NT2/D1 (cell line): ENCODE results near the gene IPO8.
A peak's percentile ranks its signal among the peaks of the same experiment; 100 is the strongest.

Experiments
- DNase-seq: peaks from one replicate; pipeline ENCODE4 v3.0.0-alpha.2; 2011; ENCODE audit warnings: low read depth, low spot score
- H3K27me3 ChIP-seq: 2 replicates; pipeline ENCODE4 v1.6.0; 2011; ENCODE audit warnings: mild to moderate bottlenecking; ENCODE audit not compliant: insufficient read length, insufficient read depth
- H3K36me3 ChIP-seq: 2 replicates; pipeline ENCODE4 v1.6.1; 2011; ENCODE audit warnings: mild to moderate bottlenecking, low read length, mixed read lengths; ENCODE audit not compliant: insufficient read depth, insufficient read length
- H3K4me1 ChIP-seq: 2 replicates; pipeline ENCODE4 v1.5.1; 2011; ENCODE audit not compliant: insufficient read depth, insufficient read length
- H3K4me3 ChIP-seq: 2 replicates; pipeline ENCODE4 v1.5.1; 2011; ENCODE audit warnings: low read depth; ENCODE audit not compliant: insufficient read length
- H3K9ac ChIP-seq: 2 replicates; pipeline ENCODE4 v1.6.0; 2011; ENCODE audit warnings: low read depth; ENCODE audit not compliant: insufficient read length
- H3K9me3 ChIP-seq: 2 replicates; pipeline ENCODE4 v1.5.1; 2011; ENCODE audit warnings: mild to moderate bottlenecking, low read length; ENCODE audit not compliant: insufficient read depth
- SUZ12 ChIP-seq: IDR thresholded peaks from 2 replicates; pipeline ENCODE4 v1.6.1; 2011; ENCODE audit not compliant: insufficient read length, insufficient read depth; ENCODE audit errors: extremely low read depth
- YY1 ChIP-seq: IDR thresholded peaks from 2 replicates; pipeline ENCODE4 v1.6.1; 2011; ENCODE audit not compliant: insufficient read length, insufficient read depth
- ZNF274 ChIP-seq: IDR thresholded peaks from 2 replicates; pipeline ENCODE4 v1.6.1; 2011; ENCODE audit warnings: mild to moderate bottlenecking, low read depth, low read length

Gene IPO8

DNA sequence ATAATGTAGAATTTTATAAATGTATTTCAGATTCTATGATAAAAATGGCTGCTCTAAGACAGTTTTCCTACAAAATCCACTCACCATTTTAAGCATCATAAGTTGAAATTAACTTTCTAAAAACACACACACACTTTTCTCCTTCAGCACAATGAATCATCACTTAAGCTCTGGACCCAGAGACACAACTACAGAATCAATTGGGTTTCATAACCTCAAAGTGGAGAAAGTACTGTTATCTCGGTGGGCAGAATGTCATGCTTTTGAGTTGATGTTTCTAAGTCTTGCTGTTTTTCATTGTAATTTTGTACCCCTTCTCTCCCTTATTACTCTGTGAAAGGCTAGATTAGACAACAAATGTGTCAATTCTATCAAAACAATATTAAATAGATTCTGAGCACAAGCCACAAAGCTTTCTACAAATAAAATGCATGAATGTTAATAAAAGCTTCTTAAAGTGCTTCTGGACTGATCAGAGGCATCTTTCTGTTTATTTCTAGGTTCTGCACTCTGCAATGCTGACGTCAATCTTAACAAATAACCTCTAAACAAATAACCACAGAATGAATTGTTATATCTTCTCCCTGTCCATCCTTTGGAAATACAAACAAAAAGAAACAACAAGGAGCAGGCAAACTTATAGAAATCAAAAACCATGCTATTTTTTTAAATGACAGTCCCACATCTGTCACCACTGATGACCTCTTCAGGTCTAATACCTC, 8.2 kb downstream of the IPO8 start:
- Histone ChIP-seq H3K4me1 (no peaks in the 10 kb centered on the region), H3K36me3 (peaks cover 29% of the 10 kb centered on the region), H3K9ac (no peak overlapping the region), H3K9me3 (no peaks in the 10 kb centered on the region), H3K27me3 (no peaks in the 10 kb centered on the region), H3K4me3 (no peak overlapping the region)
- TF ChIP-seq ZNF274 (no peak), SUZ12 (no peak)
- no peak for DNase-seq

DNA sequence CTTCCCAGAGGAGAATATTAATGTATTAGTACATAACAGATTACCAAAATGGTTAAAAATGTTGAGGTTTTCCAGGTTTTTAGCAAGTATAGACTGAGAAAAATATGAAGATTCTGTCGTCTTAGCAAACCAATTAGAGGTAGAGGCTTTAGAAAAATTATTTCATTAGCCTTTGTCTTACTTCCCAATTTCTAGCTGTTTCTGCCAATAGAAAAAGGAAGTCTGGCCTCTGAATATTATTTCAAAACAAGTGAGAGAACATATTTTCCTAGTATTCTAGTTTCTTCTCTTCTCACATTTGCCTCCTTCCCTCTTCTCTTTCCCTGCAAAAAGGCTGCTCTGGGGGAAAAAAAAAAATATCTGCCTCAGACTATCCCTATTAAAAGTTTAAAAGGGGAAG, 16.4 kb downstream of the IPO8 start:
- TF ChIP-seq SUZ12 (no peak), ZNF274 (no peak), YY1 (no peak)
- Histone ChIP-seq H3K4me1 (no peaks in the 10 kb centered on the region), H3K4me3 (no peak overlapping the region), H3K9me3 (no peaks in the 10 kb centered on the region), H3K36me3 (peaks cover 60% of the 10 kb centered on the region), H3K27me3 (no peaks in the 10 kb centered on the region), H3K9ac (no peak overlapping the region)
- no peak for DNase-seq

DNA sequence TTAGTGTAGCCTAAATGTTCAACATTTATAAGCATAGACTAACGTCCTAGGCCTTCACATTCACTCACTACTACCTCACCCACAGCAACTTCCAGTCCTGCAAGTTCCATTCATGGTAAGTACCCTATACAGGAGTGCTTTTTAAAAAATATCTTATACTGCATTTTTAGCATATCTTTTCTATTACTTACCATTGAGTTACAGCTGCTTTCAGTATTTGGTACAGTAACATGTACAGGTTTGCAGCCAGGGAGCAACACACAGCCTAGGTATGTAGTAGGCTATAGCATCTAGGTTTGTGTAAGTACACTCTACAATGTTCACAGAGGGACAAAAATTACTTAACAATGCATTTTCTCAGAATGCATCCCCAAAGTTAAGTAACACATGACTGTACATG, 17.4 kb downstream of the IPO8 start:
- Histone ChIP-seq H3K27me3 (no peaks in the 10 kb centered on the region), H3K36me3 (peaks cover 65% of the 10 kb centered on the region), H3K9ac (no peak overlapping the region), H3K4me3 (no peak overlapping the region), H3K4me1 (no peaks in the 10 kb centered on the region), H3K9me3 (no peaks in the 10 kb centered on the region)
- DNase-seq = no peak
- TF ChIP-seq ZNF274 (no peak), YY1 (no peak), SUZ12 (no peak)

DNA sequence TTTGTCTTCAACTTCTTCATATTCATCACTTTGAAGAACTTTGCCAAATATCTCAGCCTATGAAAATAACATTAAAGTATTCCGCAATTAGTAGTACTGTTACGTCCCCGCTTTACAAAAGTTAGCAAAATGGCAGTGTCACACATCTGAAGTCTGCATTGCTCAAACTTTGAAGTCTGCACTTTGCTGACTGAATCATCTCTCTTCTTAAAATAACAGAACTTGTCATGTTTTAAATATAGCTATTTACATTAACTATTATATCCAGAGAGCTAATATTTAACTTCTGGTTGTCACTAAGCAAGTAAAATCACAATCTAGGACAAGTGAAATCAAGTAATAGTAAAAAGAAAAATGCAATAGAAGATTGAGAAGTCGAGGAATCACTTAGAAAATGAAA, 34.5 kb downstream of the IPO8 start:
- Histone ChIP-seq H3K9ac (no peak overlapping the region), H3K4me3 (no peak overlapping the region), H3K9me3 (no peaks in the 10 kb centered on the region), H3K4me1 (no peaks in the 10 kb centered on the region), H3K36me3 (peaks cover 67% of the 10 kb centered on the region), H3K27me3 (no peaks in the 10 kb centered on the region)
- no peak for DNase-seq
- TF ChIP-seq SUZ12 (no peak), YY1 (no peak), ZNF274 (no peak)

DNA sequence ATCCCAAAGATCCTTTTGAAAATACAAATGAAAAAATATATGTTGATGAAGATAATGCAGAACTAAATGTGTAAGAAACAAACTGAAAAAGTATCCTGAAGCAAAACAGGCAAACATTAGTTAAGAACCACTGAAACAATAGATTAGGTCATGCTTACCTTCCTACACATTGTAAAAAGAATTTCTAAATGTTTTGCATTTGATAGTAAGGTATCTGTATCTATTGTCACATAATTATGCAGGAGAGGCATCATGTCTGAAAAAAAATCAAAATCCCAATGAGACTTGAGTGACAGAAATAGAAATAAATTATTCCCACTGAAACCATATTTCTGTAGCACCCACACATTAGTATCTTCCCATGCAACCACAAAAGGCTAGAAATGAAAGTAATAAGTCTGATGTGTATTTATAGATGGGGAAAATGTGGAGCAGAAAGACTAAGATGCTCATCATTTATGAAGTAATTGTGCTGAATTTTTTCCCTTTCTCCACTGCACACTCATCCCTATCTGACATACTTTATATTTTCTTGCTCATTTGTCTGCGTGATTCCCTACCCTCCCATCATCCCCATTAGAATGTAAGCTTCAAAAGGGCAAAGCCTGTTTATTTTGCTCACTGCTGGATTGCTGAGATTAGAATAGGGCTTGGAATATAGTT, 43.5 kb downstream of the IPO8 start:
- H3K4me3 ChIP-seq = no peak overlapping the region
- H3K36me3 ChIP-seq = peaks cover 43% of the 10 kb centered on the region
- H3K27me3 ChIP-seq = no peaks in the 10 kb centered on the region
- TF ChIP-seq SUZ12 = no peak
- no peak for TF ChIP-seq ZNF274
- no peak for TF ChIP-seq YY1
- no peak overlapping the region for H3K9ac ChIP-seq
- DNase-seq = no peak
- no peaks in the 10 kb centered on the region for H3K9me3 ChIP-seq
- H3K4me1 ChIP-seq = no peaks in the 10 kb centered on the region

DNA sequence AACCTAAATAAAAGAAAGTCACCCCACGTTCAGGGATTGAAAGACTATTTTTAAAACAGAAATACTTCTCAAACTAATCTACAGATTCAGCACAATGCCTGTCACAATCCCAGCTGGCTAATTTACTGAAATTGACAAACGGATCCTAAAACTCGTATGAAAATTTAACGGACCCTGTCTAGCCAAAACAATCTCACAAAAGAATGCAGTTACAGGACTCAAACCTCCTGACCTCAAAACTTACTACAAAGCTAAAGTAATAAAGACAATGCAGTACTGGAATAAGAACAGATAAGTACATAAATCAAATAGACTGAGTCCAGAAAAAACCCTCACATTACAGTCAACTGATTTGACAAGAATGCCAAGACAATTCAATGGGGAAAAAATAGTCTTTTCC, 48.8 kb downstream of the IPO8 start:
- Histone ChIP-seq H3K27me3 (no peaks in the 10 kb centered on the region), H3K4me3 (no peak overlapping the region), H3K36me3 (peaks cover 20% of the 10 kb centered on the region), H3K4me1 (no peaks in the 10 kb centered on the region), H3K9me3 (no peaks in the 10 kb centered on the region), H3K9ac (no peak overlapping the region)
- TF ChIP-seq ZNF274 (no peak), SUZ12 (no peak), YY1 (no peak)
- no peak for DNase-seq

DNA sequence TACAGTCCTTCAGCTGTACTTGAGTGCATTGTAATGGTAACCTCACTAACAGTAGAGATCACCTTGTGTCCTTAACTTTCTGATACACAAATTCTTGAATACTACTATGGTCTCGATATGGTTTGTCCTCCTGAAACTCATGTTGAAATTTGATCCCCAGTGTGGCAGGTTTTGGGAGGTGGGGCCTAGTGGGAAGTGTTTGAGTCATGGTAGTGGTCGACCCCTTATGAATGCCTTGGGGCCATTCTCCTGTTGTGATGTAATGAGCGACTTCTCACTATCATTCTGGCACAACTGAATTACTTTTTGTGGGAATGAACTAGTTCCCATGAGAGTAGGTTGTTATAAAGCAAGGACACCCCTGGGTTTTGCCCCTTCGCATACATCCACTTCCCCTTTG, 52.3 kb downstream of the IPO8 start:
- no peaks in the 10 kb centered on the region; the same call in 1 of the 2 replicates for H3K9me3 ChIP-seq
- H3K27me3 ChIP-seq = no peaks in the 10 kb centered on the region
- H3K36me3 ChIP-seq = peaks cover 13% of the 10 kb centered on the region
- no peak overlapping the region for H3K4me3 ChIP-seq
- TF ChIP-seq YY1 (no peak), ZNF274 (no peak), SUZ12 (no peak)
- no peaks in the 10 kb centered on the region for H3K4me1 ChIP-seq
- peak; percentile 54 for DNase-seq
- no peak overlapping the region for H3K9ac ChIP-seq
